Brain pericyte (primary cell): ENCODE data around the gene SHTN1.
A peak's percentile ranks its signal among the peaks of the same experiment; 100 is the strongest.

Experiments
- DNase-seq: peaks from one replicate; pipeline ENCODE4 v3.0.0-alpha.2; 2012; ENCODE audit warnings: low read depth, low spot score

The SHTN1 gene

GRCh38 chr10:116917481-116917880 is 87.5 kb downstream of the SHTN1 start:
- no peak for DNase-seq

DNA sequence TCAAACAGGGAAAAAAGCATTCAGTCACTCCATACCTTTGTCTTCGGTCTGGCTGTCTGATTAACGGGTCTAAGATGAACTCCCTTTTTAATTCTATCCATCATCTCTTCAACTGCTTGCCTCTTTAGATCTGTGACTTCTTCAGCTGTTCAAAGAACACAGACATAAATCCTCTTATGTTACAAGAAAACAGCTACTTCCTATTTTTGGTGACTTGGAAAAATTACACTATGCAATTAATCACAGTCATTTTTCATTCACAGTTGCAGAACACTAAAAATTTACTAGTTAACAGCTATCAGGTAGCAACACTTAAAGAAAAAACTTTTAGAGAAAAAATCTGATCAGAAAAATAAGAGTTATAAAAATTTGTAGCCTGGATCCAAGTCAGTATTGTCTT is 89.6 kb downstream of the SHTN1 start:
- DNase-seq: no peak

DNA sequence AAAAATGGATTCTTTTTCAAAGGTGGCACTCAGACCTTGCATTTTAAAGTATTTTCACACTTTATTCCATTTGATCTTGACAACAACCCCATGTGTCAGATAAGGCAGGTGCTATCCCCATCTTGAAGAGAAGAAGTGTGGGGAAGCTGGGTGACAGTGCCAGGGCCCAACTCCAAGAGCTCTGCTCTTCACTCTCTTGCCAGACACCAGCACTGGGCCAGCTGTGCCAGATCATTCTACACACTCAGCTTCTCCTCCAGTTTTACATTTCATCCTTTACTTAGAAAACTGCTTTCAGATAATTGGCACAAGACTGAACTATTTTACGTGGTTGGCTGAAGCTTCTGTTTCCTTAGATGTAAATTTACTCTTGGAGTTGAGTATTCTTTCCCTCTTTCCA is 91.3 kb downstream of the SHTN1 start:
- DNase-seq: no peak

GRCh38 chr10:116912162-116912561 is 92.8 kb downstream of the SHTN1 start:
- no peak for DNase-seq

DNA sequence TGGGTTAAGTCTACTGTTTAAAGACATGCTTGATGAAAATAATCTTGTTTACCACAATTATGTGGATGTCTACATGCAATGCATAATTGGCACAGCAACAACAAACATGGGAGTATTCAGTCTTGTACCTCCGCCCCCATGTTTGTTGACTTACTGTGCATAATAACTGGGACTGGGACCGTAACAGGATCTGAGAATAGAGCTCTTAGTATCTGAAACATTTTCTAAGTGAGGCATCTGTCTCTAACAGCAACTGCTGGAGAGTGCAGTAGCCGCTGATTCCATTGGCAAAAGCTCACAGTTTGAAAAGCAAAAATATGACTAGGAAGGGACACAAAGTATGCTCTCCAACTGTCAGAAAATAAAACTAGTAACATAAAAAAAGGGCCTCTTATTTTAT is 94.1 kb downstream of the SHTN1 start:
- DNase-seq: no peak

GRCh38 chr10:116909307-116909706 is 95.7 kb downstream of the SHTN1 start:
- no peak for DNase-seq

GRCh38 chr10:116907245-116907987 is 97.6 kb downstream of the SHTN1 start:
- DNase-seq: no peak

DNA sequence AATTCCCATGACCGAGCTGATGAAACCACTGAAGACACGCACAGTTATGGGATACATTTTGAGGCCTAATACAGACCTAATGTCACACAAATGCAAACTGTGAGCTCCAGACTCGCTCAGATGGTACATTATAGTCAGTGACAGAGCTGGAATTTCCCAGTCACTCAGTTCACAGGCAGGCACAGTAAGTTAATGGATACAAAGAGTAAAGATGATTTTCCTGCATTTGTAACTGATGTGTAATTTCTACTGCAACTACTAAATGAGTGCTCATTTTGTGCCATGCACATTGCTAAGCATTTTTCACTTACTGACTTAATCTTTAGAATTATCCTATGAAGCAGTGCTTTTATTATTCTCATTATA is 99.2 kb downstream of the SHTN1 start:
- no peak for DNase-seq

- DNase-seq: no peak
Observed at GRCh38 chr10:116899626-116900025, 105.4 kb downstream of the SHTN1 start.

DNA sequence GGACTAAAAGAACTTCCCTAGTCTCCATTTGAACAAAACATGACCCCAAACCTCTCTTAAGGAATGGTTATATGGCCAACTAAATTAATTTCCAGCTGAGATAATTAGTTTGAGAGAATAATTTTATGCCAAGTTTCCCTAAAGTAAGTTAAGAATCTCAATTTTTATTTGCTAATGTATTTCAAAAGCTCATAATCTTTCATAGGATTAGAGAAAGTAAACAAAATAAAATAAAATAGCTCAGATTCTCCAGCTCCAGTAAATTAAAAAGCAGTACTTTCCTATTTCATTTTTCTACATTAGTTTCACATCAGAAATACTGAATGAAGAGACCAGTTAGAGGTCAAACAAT is 111.3 kb downstream of the SHTN1 start:
- no peak for DNase-seq

DNA sequence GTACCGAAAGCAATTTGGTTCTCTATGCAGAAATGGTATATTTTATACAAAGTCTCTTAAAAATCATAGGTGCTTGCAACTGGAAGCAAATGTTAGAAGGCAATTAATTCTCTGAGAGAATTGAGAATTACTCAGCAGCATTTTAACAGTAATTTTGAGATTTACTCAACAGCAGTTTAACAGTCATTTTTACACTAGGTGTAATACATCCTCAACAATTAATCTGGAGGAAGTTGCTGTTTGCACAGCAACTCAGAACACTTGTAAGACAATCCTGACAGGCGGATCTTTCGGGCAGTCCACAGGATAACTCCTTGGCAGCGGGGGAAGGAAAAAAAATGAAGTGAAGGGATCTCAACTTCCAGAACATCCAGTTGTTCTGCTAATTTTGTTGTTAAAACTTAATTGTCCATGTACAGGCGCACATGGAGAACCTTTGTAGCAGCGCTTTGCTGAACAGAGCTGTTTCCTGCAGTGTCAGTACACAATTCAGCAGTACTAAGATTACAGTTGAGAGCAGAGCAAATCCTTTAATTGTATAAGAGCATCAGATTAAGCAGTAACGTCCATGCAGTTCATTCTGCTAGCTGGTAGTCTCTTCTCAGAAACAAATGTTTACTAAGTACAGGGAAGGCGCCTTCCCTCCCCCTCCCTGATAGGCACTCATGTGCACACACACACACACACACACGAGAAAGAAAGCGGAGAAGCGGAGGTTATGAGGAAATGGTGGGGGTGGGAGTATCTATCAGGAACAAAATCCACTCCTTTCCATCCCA is 111.9 kb downstream of the SHTN1 start:
- DNase-seq: no peak

GRCh38 chr10:116891208-116891607 is 113.8 kb downstream of the SHTN1 start:
- DNase-seq: peak; percentile 85

- no peak for DNase-seq
Observed at GRCh38 chr10:116889066-116889465, 115.9 kb downstream of the SHTN1 start.

DNA sequence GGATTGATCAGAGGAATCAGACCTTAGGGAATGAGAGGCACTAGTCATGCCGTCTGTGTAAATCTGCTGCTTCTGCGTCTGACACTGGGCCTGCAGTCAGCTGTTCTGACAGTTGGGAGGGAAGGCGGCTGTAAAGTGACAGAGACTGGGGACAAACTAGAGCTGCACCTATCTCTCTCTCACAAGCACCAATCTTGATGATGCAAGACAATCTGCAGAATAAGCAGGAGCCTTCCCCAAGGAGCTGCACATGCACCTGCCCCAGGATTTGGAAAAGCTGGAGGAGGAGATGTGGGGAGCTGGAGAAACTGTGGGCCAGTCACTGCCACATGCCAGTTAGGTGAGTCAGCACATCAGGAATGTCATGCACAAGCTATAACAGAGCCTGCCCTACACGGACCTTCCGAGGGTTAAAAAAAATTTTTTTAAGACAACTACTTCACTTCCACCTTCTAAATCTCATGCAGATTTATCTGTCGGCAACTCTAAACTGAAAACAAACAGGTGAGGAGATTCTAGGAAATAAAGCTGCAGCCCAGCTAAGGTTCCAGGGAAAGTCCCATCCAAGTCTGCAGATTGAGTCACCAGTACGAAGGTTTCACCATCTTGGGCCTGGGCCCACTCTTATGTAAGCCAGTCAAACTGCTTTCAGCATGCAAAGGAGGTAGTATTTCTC is 116.5 kb downstream of the SHTN1 start:
- DNase-seq: no peak

DNA sequence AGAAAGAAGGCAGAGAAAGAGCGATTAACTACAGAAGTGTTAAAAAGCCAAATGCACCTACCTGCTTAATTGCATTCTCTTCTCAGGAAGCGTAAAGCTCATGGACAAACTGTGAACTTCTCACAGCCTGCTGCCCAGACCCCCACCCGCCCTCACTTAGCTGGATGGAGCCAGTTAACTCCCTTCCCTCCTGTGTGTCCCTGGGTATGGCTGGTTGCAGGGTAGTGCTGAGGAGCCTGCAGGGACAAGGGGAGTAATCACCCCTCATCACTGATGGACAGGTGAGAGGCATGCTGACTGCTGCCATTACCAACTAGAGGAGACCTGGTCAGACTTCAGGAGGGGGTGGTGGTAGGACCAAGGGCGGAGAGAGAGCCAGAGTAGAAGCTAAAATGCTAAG is 118.2 kb downstream of the SHTN1 start:
- no peak for DNase-seq

DNA sequence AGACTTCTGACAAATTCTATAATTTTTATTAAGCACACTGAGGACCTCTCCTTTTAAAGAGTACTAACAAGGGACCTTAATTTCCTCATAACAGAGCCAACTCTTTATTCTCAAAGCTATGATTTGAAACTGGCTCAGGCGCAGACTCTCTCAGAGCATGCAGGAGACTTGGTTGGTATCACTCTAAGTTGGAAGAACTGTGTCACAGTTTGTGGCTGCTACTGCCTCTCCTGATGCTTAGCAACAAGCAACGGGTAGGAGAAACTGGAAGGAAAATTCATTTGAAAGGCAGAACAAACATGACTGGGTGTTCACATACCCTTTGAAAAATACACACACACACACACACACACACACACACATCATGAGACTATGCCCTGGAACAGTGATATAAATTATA is 122.3 kb downstream of the SHTN1 start:
- DNase-seq: no peak

GRCh38 chr10:116880716-116881482 is 124.1 kb downstream of the SHTN1 start:
- no peak for DNase-seq

- DNase-seq: no peak
Observed at GRCh38 chr10:116879817-116880216, 125.2 kb downstream of the SHTN1 start.

GRCh38 chr10:116878123-116878522 is 126.9 kb downstream of the SHTN1 start:
- no peak for DNase-seq

DNA sequence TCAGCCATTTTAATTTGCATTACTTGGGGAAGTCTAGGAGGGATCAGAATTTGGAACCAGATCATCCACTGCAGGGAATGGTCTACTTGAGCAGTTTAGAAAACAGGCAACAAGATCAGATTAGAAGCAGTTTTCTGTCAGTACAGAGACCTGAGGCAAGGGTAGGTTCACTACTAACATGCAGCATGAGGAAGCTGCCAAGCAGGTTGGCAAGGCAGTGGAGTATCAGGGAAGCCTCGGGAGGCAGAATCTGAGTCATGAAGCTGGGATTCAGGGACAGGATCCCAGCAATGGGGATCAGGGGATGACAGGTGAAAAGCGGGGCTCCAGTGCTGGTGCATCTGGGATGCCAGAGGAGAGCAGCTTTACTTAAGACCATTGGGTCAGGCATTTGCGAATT is 127.6 kb downstream of the SHTN1 start:
- DNase-seq: no peak

DNA sequence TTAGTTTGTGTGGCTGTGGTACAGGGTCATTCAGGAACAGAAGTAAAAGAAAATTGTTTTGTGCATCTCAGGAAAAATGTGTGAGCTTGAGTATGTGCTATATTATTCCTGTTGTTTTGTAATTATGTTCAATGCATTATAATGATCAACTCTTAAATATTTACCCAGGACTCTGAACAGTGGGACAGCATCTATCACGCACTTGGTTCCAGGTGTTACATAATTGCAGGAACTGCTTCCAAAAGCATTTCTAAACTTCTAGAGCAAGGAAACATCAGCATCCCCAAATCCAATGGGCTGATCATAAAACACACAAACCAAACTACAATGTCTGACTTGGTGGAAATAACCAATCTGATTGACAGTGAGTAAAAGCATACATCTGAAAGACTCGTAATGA is 129.1 kb downstream of the SHTN1 start:
- DNase-seq: no peak

GRCh38 chr10:116873134-116873533 is 131.9 kb downstream of the SHTN1 start:
- DNase-seq: no peak
